ENCODE measurements around the gene WFIKKN1.
A peak's percentile ranks its signal among the peaks of the same experiment; 100 is the strongest.

WFIKKN1 gene

GRCh38 chr16:625117-625976 is 5.4 kb upstream of the WFIKKN1 start:
- DNase-seq (ENCODE audit: low spot score): no peak

GRCh38 chr16:625977-626765 is 4.6 kb upstream of the WFIKKN1 start:
- no peak for DNase-seq (ENCODE audit: low spot score)

DNA sequence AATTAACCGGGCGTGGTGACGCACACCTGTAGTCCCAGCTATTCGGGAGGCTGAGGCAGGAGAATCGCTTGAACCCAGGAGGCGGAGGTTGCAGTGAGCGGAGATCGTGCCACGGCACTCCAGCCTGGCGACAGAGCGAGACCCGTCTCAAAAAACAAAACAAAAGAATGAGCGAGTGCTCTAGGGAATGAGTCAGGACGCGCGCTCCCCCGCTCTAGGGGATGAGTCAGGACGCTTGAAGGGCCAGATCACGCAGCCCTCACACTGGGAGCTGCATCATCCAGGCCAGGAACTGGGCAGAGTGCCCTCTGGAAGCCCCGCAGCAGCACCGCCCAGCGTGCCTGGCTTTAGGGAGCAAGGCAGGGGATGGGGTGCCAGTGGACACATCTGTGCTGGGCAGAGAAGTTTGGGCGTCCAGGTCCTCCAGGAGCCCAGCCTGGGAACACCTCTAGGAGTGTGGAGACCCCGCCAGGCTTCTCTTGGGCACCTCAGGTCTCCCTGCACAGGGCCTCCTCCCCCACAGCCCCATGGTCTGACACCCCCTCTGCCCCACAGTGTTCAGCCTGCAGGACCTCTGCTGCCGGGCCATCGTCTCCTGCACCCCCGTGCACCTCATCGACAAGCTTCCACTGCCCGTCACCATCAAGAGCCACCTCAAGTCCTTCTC is 3.9 kb upstream of the WFIKKN1 start:
- no peak for DNase-seq (ENCODE audit: low spot score)

DNA sequence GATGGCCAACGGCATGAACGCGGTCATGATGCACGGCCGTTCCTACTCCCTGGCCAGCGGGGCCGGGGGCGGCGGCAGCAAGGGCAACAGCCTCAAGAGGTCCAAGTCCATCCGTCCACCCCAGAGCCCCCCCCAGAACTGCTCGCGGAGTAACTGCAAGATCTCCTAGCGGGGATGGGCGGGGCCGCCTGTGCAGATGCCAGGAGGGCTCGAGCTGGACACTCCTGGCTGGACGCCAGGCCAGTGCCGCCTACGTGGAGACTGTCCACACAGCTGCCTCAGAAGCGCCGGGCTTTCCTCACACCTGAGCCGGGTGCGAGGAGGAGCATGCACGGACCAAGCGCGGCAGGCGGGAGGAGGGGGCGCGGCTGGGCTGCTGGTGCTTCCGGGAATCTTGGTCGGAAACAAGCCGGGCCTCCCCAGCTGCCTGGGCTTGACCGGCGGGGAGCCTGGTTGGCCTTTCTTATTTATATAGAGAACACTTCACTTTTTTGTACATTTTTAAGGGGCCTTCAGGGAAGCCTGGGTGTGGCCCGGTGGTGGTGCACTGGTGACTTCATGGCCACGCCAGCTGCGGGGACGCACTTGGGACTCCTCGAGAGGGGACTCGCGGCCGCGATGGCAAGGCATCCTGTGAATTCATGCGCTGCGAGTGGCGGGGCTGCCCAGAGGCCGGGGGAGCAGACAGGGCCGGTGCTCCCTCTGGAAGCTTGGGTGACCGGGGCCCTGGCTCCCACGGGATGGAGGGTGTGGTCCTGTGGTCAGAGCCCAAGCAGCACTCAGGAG is 3.1 kb upstream of the WFIKKN1 start:
- no peak for DNase-seq (ENCODE audit: low spot score)

- DNase-seq (ENCODE audit: low spot score): no peak
Observed at GRCh38 chr16:628321-629061, 2.3 kb upstream of the WFIKKN1 start.

DNA sequence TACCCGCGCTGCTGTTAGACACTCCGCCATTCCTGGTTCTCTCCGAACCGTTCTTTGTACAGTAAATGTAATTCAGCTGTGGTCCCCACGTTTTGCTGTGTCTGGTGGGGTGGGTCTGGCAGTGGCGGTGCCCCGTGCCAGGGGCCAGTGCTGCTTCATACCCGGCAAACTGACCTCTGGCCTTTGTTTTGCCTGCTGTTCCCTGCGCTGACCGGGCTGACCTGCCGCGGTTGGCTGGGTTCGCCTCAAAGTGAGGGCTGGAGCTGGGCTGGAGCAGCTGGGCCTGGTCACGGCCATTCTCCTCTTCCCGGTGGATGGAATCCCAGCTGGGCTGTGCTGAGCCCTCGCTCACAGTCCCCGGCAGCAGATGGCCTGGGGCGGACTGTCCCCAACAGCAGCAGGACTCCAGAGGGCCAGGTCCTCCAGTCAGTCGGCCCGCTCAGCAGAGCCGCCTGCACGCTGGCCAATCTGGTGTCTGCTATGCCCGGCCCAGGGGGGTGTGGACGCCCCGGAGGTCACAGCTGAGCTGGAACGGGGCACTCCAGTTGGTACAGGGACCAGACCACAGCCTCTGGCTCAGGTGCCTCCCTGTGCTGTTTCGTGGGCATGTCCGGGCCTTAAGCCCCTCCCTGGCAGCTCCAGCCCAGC is 1.5 kb upstream of the WFIKKN1 start:
- no peak for DNase-seq (ENCODE audit: low spot score)

- DNase-seq (ENCODE audit: low spot score): no peak
Observed at GRCh38 chr16:629833-630248, 944 bp upstream of the WFIKKN1 start.

DNA sequence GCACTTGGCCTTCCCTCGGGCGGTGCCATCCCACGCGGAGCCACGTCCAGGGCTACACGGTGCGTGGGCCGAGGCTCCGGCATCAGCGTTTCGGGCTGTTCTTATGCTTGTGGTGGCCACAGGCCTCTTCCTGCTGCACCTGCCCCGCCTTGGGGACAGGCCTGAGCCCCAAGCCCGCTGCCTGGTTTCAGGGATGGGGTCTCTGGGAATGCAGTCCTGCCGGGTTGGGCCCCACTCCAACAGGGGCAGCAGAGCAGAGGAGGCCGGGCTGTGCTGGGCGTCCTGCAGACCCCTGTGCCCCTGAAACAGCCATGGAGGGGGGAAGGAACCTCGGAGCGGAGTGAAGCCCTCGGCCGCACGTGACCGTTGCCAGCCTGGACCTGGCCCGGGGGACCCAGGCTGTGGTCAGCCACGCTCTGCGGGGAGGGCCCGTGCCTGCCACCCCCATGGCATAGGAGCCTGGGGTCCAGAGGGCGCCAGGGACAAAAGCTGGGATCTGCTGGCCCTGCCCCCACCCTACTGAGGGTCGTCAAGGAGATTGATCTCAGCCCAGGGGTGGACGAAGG is 453 bp upstream of the WFIKKN1 start:
- no peak for DNase-seq (ENCODE audit: low spot score)

GRCh38 chr16:631808-632358 is 1.1 kb downstream of the WFIKKN1 start:
- no peak for DNase-seq (ENCODE audit: low spot score)

- DNase-seq (ENCODE audit: low spot score): no peak
Observed at GRCh38 chr16:632486-633335, 1.9 kb downstream of the WFIKKN1 start.

GRCh38 chr16:633336-634050 is 2.7 kb downstream of the WFIKKN1 start:
- no peak for DNase-seq (ENCODE audit: low spot score)

DNA sequence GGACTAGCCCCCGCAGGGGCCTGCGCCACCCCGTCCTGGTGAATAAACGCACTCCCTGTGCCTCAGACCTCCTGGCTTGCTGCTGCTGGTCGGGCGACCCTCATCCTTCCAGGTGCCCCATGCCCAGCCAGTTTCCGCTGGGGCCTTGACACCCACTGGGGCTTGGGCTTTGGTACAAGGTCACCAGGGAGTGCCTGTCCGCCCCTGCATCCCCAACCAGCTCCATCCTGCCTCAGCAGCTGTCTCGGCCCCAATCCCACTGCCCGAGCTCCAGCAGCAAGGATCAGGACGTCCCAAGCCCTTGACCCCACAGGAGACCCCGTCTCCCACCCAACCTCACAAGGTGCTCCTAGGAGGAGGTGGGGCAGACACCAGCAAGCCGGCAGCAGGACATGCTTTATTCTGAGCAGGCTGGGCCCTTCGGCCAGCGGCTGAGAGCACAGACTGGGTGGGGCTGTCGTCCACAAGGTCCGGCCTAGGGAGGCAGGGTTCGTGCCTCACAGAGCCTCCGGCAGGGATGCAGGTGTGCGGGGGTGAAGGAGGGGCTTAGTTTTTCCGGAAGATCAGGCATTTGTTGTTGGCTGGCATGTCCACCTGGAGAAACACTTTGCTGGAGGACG is 3.4 kb downstream of the WFIKKN1 start:
- no peak for DNase-seq (ENCODE audit: low spot score)

GRCh38 chr16:634996-635395 is 4.2 kb downstream of the WFIKKN1 start:
- no peak for DNase-seq (ENCODE audit: low spot score)

DNA sequence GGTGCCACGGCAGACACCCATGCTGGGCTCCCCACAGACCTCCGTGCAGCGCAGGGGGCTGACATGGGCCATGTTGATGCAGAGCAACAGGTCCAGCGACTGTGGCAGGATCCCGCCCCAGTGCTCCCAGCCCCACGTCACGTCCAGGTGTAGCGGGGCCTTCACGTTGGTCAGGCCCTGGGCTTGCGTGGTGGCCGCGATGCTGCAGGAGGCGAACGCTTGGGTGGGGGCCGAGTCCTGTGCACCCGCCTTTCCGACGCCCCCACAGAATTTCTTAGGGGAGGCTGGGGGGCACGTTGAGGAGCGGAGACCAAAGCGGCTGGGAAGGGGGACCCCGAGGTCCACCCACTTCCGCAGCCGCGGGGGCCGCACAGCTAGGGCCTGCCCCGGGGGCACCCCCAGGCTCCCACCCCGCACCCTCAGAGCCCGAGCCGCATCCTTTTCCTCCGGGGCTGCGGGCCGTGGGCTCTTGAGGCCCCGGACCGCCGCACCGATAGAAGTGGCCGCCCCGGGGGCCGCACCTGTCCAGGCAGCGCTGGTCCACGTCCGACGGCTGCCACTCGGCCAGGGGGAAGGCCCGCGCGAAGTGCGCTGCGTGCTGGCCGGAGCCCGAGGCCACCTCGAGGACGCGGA is 4.9 kb downstream of the WFIKKN1 start:
- DNase-seq (ENCODE audit: low spot score): no peak

DNA sequence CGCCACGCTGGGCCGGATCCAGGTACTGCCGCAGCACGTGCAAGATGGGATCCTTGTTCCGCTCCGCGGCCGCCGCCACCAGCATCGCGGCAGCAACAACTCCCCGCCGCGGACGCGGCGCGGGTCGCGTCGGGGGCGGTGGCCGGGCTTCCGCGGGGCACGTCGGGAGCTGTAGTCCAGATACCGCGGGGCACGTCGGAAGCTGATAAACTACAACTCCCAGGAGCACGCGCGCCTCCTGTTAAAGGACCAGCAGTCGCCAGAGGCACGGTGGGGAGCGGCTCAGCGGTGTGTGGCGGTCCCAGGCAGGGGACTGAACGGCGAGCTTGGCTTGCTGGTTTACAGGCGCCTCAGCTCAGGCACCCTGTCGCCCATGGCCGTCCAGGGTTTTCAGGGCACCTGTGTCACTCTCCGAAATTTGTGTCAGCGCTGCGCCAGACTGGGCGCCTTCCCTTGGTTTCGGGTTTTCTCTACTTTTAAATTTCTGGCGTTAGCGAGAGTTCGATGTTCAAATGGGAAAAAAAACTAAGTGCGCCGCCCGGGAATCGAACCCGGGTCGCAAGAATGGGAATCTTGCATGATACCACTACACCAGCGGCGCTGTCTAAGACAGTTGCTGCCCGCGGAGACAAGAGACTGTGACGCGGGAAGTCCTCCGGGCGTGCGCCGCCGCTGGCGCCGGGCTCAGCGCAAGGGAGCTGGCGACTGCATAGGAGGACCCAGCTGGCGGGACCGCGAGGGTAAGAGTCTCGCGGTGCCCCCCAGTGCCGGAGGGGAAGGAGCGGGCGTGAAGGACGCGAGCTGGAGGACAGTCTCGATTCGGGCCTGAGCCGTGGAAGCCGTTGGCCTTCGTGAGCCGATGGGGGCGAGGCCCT is 5.7 kb downstream of the WFIKKN1 start, which contains the start of gene METTL26:
TSS of gene METTL26 (minus strand) at position 100 of the 875 bp plus-strand sequence. CDS start at position 85, 15 bp downstream.
- peak; percentile 94 for DNase-seq (ENCODE audit: low spot score)

Measured in hematopoietic multipotent progenitor cell treated with erythropoietin and hydrocortisone succinate and interleukin-3 and kit ligand, for 17 days (in vitro differentiated cells).